GM12878 (cell line): Measurements from ENCODE around the gene RHCG. TPM values are rescaled to one million over a fixed set of nuclear protein-coding genes. Genes with fewer than 3 reads are reported as not detected.

Experiments used
- ATAC-seq: fragments of 200-7000 bp; cut with Tn5 transposase; 3 replicates; pipeline ENCODE4 v1.9.1; 2020; ENCODE audit warnings: mild to moderate bottlenecking, moderate library complexity
- BruUV-seq: library from RNA; stranded (reverse); fragments of 400-500 nt; replicated peaks from 2 replicates; lab custom pipeline; 2021; lab: Mats Ljungman, UMichigan
- CTCF ChIA-PET: fragments of 300-600 bp; sonication (Branson Sonifier 250); formaldehyde crosslinking; extraction: SDS; loops from one replicate; lab custom pipeline; 2021; ENCODE audit warnings: inconsistent platforms; lab: Yijun Ruan, JAX
- POLR2A ChIA-PET: fragments of 350-600 bp; formaldehyde crosslinking; extraction: SDS; loops from one replicate; lab custom pipeline; 2021; ENCODE audit warnings: inconsistent platforms; lab: Charles Lee
- RAD21 ChIA-PET: fragments of 300-600 bp; sonication (Branson Sonifier 250); formaldehyde crosslinking; loops from one replicate; lab custom pipeline; 2023; ENCODE audit warnings: antibody characterized with exemption; ENCODE audit not compliant: unreplicated experiment; lab: Charles Lee
- SMC1A ChIA-PET: fragments of 300-600 bp; sonication (Branson Sonifier 250); formaldehyde crosslinking; loops from one replicate; lab custom pipeline; 2023; ENCODE audit not compliant: unreplicated experiment, uncharacterized antibody; lab: Charles Lee
- DNase-seq: peaks from one replicate; pipeline ENCODE4 v3.0.0-alpha.2; 2011; ENCODE audit warnings: low read depth, low spot score
- FAIRE-seq: peaks from 3 replicates; lab custom pipeline; 2011; peaks lifted over from hg19 to GRCh38; lab: Jason Lieb, UNC
- H2AFZ ChIP-seq: 2 replicates; pipeline ENCODE4 v1.6.0; 2011; ENCODE audit warnings: low read depth, low read length, control low read depth; ENCODE audit not compliant: control insufficient read depth
- H3K27ac ChIP-seq: 2 replicates; pipeline ENCODE4 v1.5.1; 2011; ENCODE audit warnings: control low read depth; ENCODE audit not compliant: control insufficient read depth, insufficient read depth
- H3K27me3 ChIP-seq, 2 experiments: replicated peaks in 1 of 2; 2 replicates each; pipeline versions ENCODE4 v1.6.0 to v1.6.1; 2011; ENCODE audit warnings: low read length in 1 of 2; ENCODE audit not compliant: control insufficient read depth in 2 of 2, insufficient read depth in 2 of 2
- H3K36me3 ChIP-seq, 2 experiments: 2 replicates each; pipeline ENCODE4 v1.5.1; 2011; ENCODE audit warnings: low read length in 1 of 2; ENCODE audit not compliant: control insufficient read depth in 2 of 2, insufficient read depth in 2 of 2
- H3K4me1 ChIP-seq: 2 replicates; pipeline ENCODE4 v1.6.1; 2011; ENCODE audit warnings: mild to moderate bottlenecking, low read length, moderate library complexity, mixed read lengths; ENCODE audit not compliant: control insufficient read depth, insufficient read depth
- H3K4me2 ChIP-seq: 2 replicates; pipeline ENCODE4 v1.6.0; 2011; ENCODE audit warnings: control low read depth; ENCODE audit not compliant: control insufficient read depth, insufficient read depth
- H3K4me3 ChIP-seq: fragments of 200-600 bp; sonication (generic); 2 replicates; pipeline ENCODE4 v1.5.1; 2016
- H3K79me2 ChIP-seq: 2 replicates; pipeline ENCODE4 v1.6.0; 2011; ENCODE audit warnings: low read length; ENCODE audit not compliant: control insufficient read depth, insufficient read depth
- H3K9ac ChIP-seq: 2 replicates; pipeline ENCODE4 v1.8.0; 2011; ENCODE audit warnings: low read length, control low read depth, mixed read lengths; ENCODE audit not compliant: control insufficient read depth, insufficient read depth
- H3K9me3 ChIP-seq: replicated peaks from 3 replicates; pipeline ENCODE4 v1.5.1; 2011; ENCODE audit warnings: mild to moderate bottlenecking, low read length; ENCODE audit not compliant: control insufficient read depth, insufficient read depth
- H4K20me1 ChIP-seq: 2 replicates; pipeline ENCODE4 v1.6.0; 2011; ENCODE audit not compliant: control insufficient read depth, insufficient read depth
- ATF2 ChIP-seq: IDR thresholded peaks from 2 replicates; pipeline ENCODE4 v1.6.1; 2012; ENCODE audit warnings: low read length, inconsistent platforms
- BACH1 ChIP-seq: fragments of 450-650 bp; IDR thresholded peaks from 2 replicates; pipeline ENCODE4 v1.6.1; 2017; ENCODE audit warnings: mild to moderate bottlenecking, borderline replicate concordance
- CBX5 ChIP-seq: sonication (generic); IDR thresholded peaks from 2 replicates; pipeline ENCODE4 v1.6.1; 2016; ENCODE audit warnings: low read depth, moderate library complexity, mild to moderate bottlenecking, inconsistent platforms
- CREB1 ChIP-seq: IDR thresholded peaks from 2 replicates; pipeline ENCODE4 v1.6.1; 2012; ENCODE audit warnings: low read depth, mild to moderate bottlenecking, inconsistent platforms
- EGR1 ChIP-seq, 2 experiments: IDR thresholded peaks; 1 replicate in 1 of 2; 2 replicates in 1 of 2; pipeline ENCODE4 v1.6.1; 2011 to 2012; ENCODE audit warnings: low read depth in 2 of 2, low read length in 2 of 2, borderline replicate concordance in 1 of 2, mild to moderate bottlenecking in 1 of 2, moderate library complexity in 1 of 2
- EZH2 ChIP-seq: IDR thresholded peaks from 2 replicates; pipeline ENCODE4 v1.6.1; 2012; ENCODE audit warnings: low read depth, mild to moderate bottlenecking, control low read depth, inconsistent platforms, low read length, borderline replicate concordance; ENCODE audit not compliant: control insufficient read depth
- JUNB ChIP-seq: IDR thresholded peaks from 2 replicates; pipeline ENCODE4 v1.6.1; 2016; ENCODE audit warnings: antibody characterized with exemption, mild to moderate bottlenecking
- KDM1A ChIP-seq: fragments of 200-600 bp; sonication (generic); IDR thresholded peaks from 2 replicates; pipeline ENCODE4 v1.6.1; 2016; ENCODE audit warnings: borderline replicate concordance
- KLF5 ChIP-seq: fragments of 450-650 bp; IDR thresholded peaks from 2 replicates; pipeline ENCODE4 v1.6.1; 2014; ENCODE audit warnings: mild to moderate bottlenecking; ENCODE audit not compliant: partially characterized antibody
- REST ChIP-seq: IDR thresholded peaks from 2 replicates; pipeline ENCODE4 v1.6.1; 2012; ENCODE audit warnings: mild to moderate bottlenecking, low read depth, low read length
- SMAD1 ChIP-seq: fragments of 450-650 bp; IDR thresholded peaks from 2 replicates; pipeline ENCODE4 v1.6.1; 2018; ENCODE audit warnings: mild to moderate bottlenecking, low read depth; ENCODE audit not compliant: partially characterized antibody
- STAT1 ChIP-seq: fragments of 450-650 bp; conservative IDR thresholded peaks from 2 replicates; pipeline ENCODE4 v1.6.1; 2014; ENCODE audit warnings: antibody characterized with exemption, mild to moderate bottlenecking
- SUZ12 ChIP-seq: fragments of 200-600 bp; sonication (generic); IDR thresholded peaks from one replicate; pipeline ENCODE4 v1.6.1; 2018; ENCODE audit warnings: antibody characterized with exemption, mild to moderate bottlenecking; ENCODE audit not compliant: unreplicated experiment
- ZNF687 ChIP-seq: fragments of 450-650 bp; IDR thresholded peaks from 2 replicates; pipeline ENCODE4 v1.6.1; 2017; ENCODE audit warnings: mild to moderate bottlenecking, moderate library complexity
- WGBS: methylation state at CpG from one replicate; pipeline ENCODE4 v1.1.6; 2016; ENCODE audit warnings: low lambda C conversion rate; ENCODE audit not compliant: insufficient replicate concordance, insufficient coverage; ENCODE audit errors: missing lambda C conversion rate; 5-methylcytosine and 5-hydroxymethylcytosine counted together
- in situ Hi-C: fragments of 300-500 bp; cut with MboI; formaldehyde crosslinking; loops from 9 replicates; pipeline ENCODE4 v1.14.3; 2018; ENCODE audit warnings: mixed read lengths
- intact Hi-C: fragments of 100-400 bp; cut with micrococcal nuclease; formaldehyde crosslinking; loops from one replicate; pipeline ENCODE4 v1.14.2; 2022; ENCODE audit not compliant: unreplicated experiment
- polyA plus RNA-seq, 11 experiments: library from polyadenylated mRNA; depleted of rRNA in 4 of 11; unstranded in 6 of 11; stranded (reverse) in 5 of 11; fragments of >200 nt; fragmentation: Nextera tagmentation in 4 of 11; fragmentation: Illumina TruSeq in 1 of 11; extraction: Ambion mirVana in 4 of 11; extraction: Trizol in 1 of 11; gene quantifications; 1 replicate in 1 of 11; 2 replicates in 10 of 11; pipeline versions ENCODE4 v1.2.1 to v1.2.3, GENCODE V29; 2011 to 2016; ENCODE audit warnings: inconsistent platforms in 2 of 11, missing spikeins in 2 of 11, low read depth in 1 of 11
- total RNA-seq, 4 experiments: library from RNA; depleted of rRNA in 3 of 4; stranded (reverse); fragments of >200 nt in 3 of 4; fragmentation: Illumina TruSeq in 1 of 4; extraction: Trizol in 1 of 4; gene quantifications; 2 replicates each; pipeline versions ENCODE4 v1.2.1 to v1.2.3, GENCODE V29; 2013 to 2021

Gene RHCG
- total and polyA plus RNA-seq, 10 of the 15 experiments (the other 5 are each of a cell fraction or from before 2014, with no cell fraction given) = 0.05 to 0.11 TPM; not detected in 8

GRCh38 chr15:89539027-89539426 lies 42.6 kb upstream of the RHCG start:
- DNase-seq (no peak), ATAC-seq (no peak), FAIRE-seq (no peak)
- Histone ChIP-seq H3K9me3 (peaks cover 6% of the 10 kb centered on the region; the same call in 2 of the 3 replicates), H3K36me3 (no peaks in the 10 kb centered on the region), H3K4me3 (no peak overlapping the region), H2AFZ (no peak overlapping the region), H3K27ac (no peak overlapping the region), H3K79me2 (no peaks in the 10 kb centered on the region), H3K27me3 (no peaks in the 10 kb centered on the region), H3K4me2 (no peak overlapping the region), H3K4me1 (no peaks in the 10 kb centered on the region; the same call in 1 of the 2 replicates), H4K20me1 (no peaks in the 10 kb centered on the region), H3K9ac (no peak overlapping the region)
- WGBS = 43% methylated on average over 2 of the region's 2 CpGs
- in situ Hi-C loops = no loop called here
- RAD21 ChIA-PET = no interaction called here
- TF ChIP-seq JUNB (no peak), CREB1 (no peak), CBX5 (no peak), KLF5 (no peak), KDM1A (no peak), SMAD1 (no peak), REST (no peak), STAT1 (no peak), ATF2 (no peak), SUZ12 (no peak), EZH2 (no peak), ZNF687 (no peak), BACH1 (no peak), EGR1 (IDR thresholded peaks at IDR 0.05; ENCODE audit: borderline replicate concordance in 1 of 2, low read depth in 2 of 2, low read length in 2 of 2) (no peak)
- POLR2A ChIA-PET = interaction anchor here (0.6 kb wide), 1 partner anchor 41 kb away, joined by 3 read pairs; no protein-coding TSS in a partner anchor
- CTCF ChIA-PET = interaction anchor here (1.0 to 1.4 kb wide), 2 partner anchors 16 to 181 kb away, joined by 4 read pairs; no protein-coding TSS in a partner anchor
- SMC1A ChIA-PET = no interaction called here
- intact Hi-C loops = no loop called here
- no TSS peak for BruUV-seq
